OCI-LY1 (cell line): ENCODE results near the gene MAPK13.

Source experiments
- CTCF ChIP-seq: fragments of 200-600 bp; sonication (generic), shearing (Covaris generic); IDR thresholded peaks from 2 replicates; pipeline ENCODE4 v1.5.1; 2017; ENCODE audit warnings: mild to moderate bottlenecking, antibody characterized with exemption, low read length, moderate library complexity, mixed read lengths
- EZH2 ChIP-seq: fragments of 200-600 bp; sonication (generic), shearing (Covaris generic); IDR thresholded peaks from 2 replicates; pipeline ENCODE4 v1.8.0; 2017; ENCODE audit warnings: borderline replicate concordance, mixed run types, mild to moderate bottlenecking, antibody characterized with exemption, low read length, moderate library complexity, mixed read lengths

GRCh38 chr6:36180126-36180525 lies 49.8 kb downstream of the MAPK13 start:
- TF ChIP-seq CTCF, result no peak
- TF ChIP-seq EZH2, result no peak
